ENCODE data around the gene STAT5A.

DNA sequence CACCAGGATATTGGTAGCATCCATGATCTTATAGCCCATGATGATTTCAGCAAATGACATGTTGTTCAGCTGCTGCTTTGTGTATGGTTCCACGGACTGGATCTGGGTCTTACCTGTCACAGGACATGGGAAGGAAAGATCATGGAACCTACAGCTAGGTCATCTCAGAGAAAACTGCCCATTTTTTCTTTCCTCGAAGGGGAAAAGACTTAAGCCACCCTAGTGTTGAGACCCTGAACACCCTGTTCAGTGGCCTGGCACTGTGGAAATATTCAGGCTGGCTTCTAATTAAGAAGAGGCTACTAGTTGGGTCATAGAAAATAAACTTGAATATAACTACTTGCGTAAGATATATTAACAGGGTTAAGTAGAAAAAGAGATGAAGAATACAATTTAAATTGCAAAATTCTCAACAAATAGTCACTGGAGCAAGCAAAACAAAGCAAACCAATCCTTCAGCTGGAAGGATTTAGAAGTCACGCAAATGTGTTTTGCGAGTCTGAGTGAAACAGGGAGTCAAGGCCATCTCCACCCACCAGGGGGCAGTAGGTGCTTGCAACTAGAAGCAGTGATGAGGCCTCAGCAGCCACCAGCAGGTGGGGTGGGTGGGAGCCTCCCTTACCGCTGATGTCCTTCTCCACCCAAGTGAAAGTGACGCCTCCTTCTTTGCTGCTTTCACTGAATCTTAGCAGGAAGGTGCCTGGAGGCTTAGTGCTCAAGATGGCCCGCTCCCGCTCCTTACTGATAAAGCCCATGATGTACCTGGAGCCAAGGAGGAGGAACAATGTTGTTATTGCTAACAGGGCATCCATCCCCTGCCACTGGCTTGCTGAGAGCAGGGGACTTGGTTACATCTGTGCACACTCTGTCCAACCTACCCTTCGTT is 34.3 kb downstream of the STAT5A start:
- TF ChIP-seq, protein P1, sequence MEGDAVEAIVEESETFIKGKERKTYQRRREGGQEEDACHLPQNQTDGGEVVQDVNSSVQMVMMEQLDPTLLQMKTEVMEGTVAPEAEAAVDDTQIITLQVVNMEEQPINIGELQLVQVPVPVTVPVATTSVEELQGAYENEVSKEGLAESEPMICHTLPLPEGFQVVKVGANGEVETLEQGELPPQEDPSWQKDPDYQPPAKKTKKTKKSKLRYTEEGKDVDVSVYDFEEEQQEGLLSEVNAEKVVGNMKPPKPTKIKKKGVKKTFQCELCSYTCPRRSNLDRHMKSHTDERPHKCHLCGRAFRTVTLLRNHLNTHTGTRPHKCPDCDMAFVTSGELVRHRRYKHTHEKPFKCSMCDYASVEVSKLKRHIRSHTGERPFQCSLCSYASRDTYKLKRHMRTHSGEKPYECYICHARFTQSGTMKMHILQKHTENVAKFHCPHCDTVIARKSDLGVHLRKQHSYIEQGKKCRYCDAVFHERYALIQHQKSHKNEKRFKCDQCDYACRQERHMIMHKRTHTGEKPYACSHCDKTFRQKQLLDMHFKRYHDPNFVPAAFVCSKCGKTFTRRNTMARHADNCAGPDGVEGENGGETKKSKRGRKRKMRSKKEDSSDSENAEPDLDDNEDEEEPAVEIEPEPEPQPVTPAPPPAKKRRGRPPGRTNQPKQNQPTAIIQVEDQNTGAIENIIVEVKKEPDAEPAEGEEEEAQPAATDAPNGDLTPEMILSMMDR (IDR thresholded peaks at IDR 0.05), result peak; percentile 99
- no peak for TF ChIP-seq POLR2A (IDR thresholded peaks at IDR 0.05)
